22Rv1 (cell line): ENCODE measurements around the gene PLEKHM3.

Experiments
- CTCF ChIP-seq: fragments of 450-650 bp; IDR thresholded peaks from 2 replicates; pipeline ENCODE4 v1.5.1; 2017; ENCODE audit warnings: mild to moderate bottlenecking
- ZFX ChIP-seq: fragments of 450-650 bp; IDR thresholded peaks from 2 replicates; pipeline ENCODE4 v1.6.1; 2017; ENCODE audit warnings: antibody characterized with exemption, borderline replicate concordance

- TF ChIP-seq CTCF (no peak), ZFX (no peak)
Measured at GRCh38 chr2:207840101-207840500, 185.2 kb downstream of the PLEKHM3 start.
